ENCODE data around the gene SH2B3.
A peak's percentile ranks its signal among the peaks of the same experiment; 100 is the strongest.

The SH2B3 gene

DNA sequence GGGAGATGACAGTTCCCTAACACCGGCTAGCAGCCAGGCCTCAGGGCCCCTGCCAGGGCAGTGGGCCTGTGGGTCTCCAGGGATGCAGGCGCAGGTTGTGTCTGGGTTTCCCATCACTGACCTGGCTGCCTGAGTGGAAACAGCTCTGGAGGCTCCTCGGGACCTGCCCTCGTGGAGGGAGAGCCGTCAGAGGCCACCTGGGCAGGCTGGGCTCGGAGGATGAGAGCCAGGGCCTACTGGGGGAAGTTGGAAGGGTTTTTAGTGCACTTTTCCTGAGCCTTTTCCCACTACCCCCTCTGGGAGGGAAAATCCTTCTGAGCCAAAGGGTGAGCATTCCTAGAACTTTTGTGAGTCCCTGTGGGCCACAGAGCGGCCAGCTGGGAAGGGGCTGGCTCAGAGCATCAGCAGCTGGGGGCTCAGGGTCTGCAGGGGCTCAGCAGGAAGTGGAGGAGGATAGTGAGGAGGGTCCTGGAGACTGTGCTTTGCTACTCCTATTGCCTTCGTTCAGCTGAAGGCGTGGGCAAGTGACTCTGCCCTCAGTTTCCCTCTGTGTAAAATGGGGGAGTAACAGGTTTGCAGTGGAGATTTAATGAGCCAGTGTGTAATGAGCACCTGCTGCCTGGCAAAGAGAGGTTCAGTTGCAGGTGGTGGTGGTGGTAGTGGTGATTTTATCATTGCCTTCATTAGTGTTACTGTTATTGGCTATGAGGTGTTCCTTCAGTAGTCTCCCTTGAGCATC lies 1.8 kb downstream of the SH2B3 start:
- no peaks in the 10 kb centered on the region for H4K20me1 ChIP-seq (ENCODE audit: insufficient read depth, low read length)
- peak overlapping the region; percentile 77; the same call in 1 of the 2 replicates for H3K4me2 ChIP-seq (ENCODE audit: low read depth, low read length)
- no peak overlapping the region for H3K27ac ChIP-seq (ENCODE audit: low read length)
- DNase-seq = no peak
- H3K9me3 ChIP-seq (replicated peaks; ENCODE audit: insufficient read depth, low read length) = no peaks in the 10 kb centered on the region
- H3K36me3 ChIP-seq (replicated peaks; ENCODE audit: insufficient read depth, low read length) = no peaks in the 10 kb centered on the region
- H3K27me3 ChIP-seq (replicated peaks; ENCODE audit: insufficient read depth, low read length) = no peaks in the 10 kb centered on the region
- H2AFZ ChIP-seq (ENCODE audit: low read length) = no peak overlapping the region
- peaks cover 18% of the 10 kb centered on the region for H3F3A ChIP-seq (ENCODE audit: insufficient read depth, low read length)
- TF ChIP-seq EZH2phosphoT487 (IDR thresholded peaks at IDR 0.05; ENCODE audit: low read length) (no peak), EZH2 (optimal IDR thresholded peaks at IDR 0.05; ENCODE audit: low read depth, low read length) (no peak)
- TF ChIP-seq, protein P1, sequence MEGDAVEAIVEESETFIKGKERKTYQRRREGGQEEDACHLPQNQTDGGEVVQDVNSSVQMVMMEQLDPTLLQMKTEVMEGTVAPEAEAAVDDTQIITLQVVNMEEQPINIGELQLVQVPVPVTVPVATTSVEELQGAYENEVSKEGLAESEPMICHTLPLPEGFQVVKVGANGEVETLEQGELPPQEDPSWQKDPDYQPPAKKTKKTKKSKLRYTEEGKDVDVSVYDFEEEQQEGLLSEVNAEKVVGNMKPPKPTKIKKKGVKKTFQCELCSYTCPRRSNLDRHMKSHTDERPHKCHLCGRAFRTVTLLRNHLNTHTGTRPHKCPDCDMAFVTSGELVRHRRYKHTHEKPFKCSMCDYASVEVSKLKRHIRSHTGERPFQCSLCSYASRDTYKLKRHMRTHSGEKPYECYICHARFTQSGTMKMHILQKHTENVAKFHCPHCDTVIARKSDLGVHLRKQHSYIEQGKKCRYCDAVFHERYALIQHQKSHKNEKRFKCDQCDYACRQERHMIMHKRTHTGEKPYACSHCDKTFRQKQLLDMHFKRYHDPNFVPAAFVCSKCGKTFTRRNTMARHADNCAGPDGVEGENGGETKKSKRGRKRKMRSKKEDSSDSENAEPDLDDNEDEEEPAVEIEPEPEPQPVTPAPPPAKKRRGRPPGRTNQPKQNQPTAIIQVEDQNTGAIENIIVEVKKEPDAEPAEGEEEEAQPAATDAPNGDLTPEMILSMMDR (IDR thresholded peaks at IDR 0.05; ENCODE audit: low read length) = no peak
- H3K9me2 ChIP-seq (replicated peaks; ENCODE audit: insufficient read depth, low read length) = no peaks in the 10 kb centered on the region
- peaks cover 14% of the 10 kb centered on the region for H3K4me1 ChIP-seq (ENCODE audit: low read length)
- peak overlapping the region; percentile 85; the same call in 1 of the 2 replicates for H3K4me3 ChIP-seq (ENCODE audit: low read length)
- peaks cover 47% of the 10 kb centered on the region for H3K79me2 ChIP-seq (ENCODE audit: low read length)
- no peak overlapping the region for H3K9ac ChIP-seq (ENCODE audit: low read length)

DNA sequence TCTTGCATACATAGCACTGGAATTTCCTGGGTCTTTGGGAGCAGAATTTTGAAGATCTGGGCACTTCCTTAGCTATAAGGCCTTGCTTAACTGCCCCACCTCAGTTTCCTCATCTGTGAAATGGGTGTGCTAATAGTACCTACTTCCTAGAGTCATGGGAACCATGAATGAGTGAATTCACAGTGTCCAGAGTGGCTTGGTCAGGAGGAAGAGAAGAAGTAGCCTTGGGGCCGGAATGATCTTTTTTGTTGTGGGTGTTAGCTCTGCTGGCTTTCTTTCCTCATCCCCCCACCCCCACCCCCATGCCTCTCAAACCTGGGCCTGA lies 2.4 kb downstream of the SH2B3 start:
- no peak overlapping the region for H3K27ac ChIP-seq (ENCODE audit: low read length)
- peaks cover 14% of the 10 kb centered on the region for H3F3A ChIP-seq (ENCODE audit: insufficient read depth, low read length)
- DNase-seq = no peak
- H3K4me2 ChIP-seq (ENCODE audit: low read depth, low read length) = no peak overlapping the region
- H2AFZ ChIP-seq (ENCODE audit: low read length) = no peak overlapping the region
- H3K4me3 ChIP-seq (ENCODE audit: low read length) = no peak overlapping the region
- H3K79me2 ChIP-seq (ENCODE audit: low read length) = peaks cover 47% of the 10 kb centered on the region
- TF ChIP-seq EZH2phosphoT487 (IDR thresholded peaks at IDR 0.05; ENCODE audit: low read length) (no peak), EZH2 (optimal IDR thresholded peaks at IDR 0.05; ENCODE audit: low read depth, low read length) (no peak)
- TF ChIP-seq, protein P1 (IDR thresholded peaks at IDR 0.05; ENCODE audit: low read length) = no peak
- H3K27me3 ChIP-seq (replicated peaks; ENCODE audit: insufficient read depth, low read length) = no peaks in the 10 kb centered on the region
- H4K20me1 ChIP-seq (ENCODE audit: insufficient read depth, low read length) = no peaks in the 10 kb centered on the region
- H3K9me2 ChIP-seq (replicated peaks; ENCODE audit: insufficient read depth, low read length) = no peaks in the 10 kb centered on the region
- no peaks in the 10 kb centered on the region for H3K36me3 ChIP-seq (replicated peaks; ENCODE audit: insufficient read depth, low read length)
- H3K9ac ChIP-seq (ENCODE audit: low read length) = no peak overlapping the region
- no peaks in the 10 kb centered on the region for H3K9me3 ChIP-seq (replicated peaks; ENCODE audit: insufficient read depth, low read length)
- H3K4me1 ChIP-seq (ENCODE audit: low read length) = peaks cover 14% of the 10 kb centered on the region

DNA sequence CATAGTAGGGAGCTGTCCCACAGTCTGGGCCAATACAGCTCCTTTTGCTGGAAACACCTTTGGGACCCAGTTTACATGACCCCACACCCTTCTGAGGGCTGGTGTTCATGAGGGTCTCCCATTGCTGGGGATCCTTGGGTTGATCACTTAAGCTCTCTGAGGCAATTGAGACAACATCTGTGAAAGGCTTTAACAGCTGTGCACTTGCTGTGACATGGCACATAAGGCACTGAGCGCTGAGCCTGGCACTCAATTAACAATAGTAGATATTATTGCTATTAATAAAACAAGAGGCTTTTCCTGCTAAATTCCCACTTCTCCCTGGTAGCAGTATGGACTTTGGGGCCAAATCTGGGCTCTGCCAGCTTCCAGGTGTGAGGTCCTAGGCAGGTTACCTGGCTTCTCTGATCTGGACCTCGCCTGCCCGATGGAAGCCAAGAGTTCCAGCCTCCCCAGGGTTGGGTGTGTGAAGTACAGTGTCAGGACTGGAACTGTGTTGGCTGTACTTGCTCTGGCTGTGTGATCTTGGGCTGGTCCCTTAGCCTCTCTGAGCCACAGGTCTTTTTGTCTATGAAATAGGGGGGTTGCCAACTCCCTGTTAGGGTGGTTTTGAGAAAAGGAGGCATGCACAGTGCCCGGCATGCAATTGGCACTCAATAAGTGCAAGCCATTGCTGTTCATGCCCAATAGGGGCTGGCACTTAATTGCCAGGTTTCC lies 3.1 kb downstream of the SH2B3 start:
- TF ChIP-seq, protein P1 (IDR thresholded peaks at IDR 0.05; ENCODE audit: low read length) = no peak
- TF ChIP-seq EZH2phosphoT487 (IDR thresholded peaks at IDR 0.05; ENCODE audit: low read length) (no peak), EZH2 (optimal IDR thresholded peaks at IDR 0.05; ENCODE audit: low read depth, low read length) (no peak)
- no peak for DNase-seq
- Histone ChIP-seq H3K36me3 (replicated peaks; ENCODE audit: insufficient read depth, low read length) (no peaks in the 10 kb centered on the region), H3K9ac (ENCODE audit: low read length) (no peak overlapping the region), H3K27me3 (replicated peaks; ENCODE audit: insufficient read depth, low read length) (no peaks in the 10 kb centered on the region), H4K20me1 (ENCODE audit: insufficient read depth, low read length) (no peaks in the 10 kb centered on the region), H3K27ac (ENCODE audit: low read length) (no peak overlapping the region), H3K4me1 (ENCODE audit: low read length) (peaks cover 10% of the 10 kb centered on the region), H3F3A (ENCODE audit: insufficient read depth, low read length) (peaks cover 10% of the 10 kb centered on the region; the same call in 1 of the 2 replicates), H3K9me3 (replicated peaks; ENCODE audit: insufficient read depth, low read length) (no peaks in the 10 kb centered on the region), H3K4me3 (ENCODE audit: low read length) (no peak overlapping the region), H3K4me2 (ENCODE audit: low read depth, low read length) (no peak overlapping the region), H3K79me2 (ENCODE audit: low read length) (peaks cover 53% of the 10 kb centered on the region), H2AFZ (ENCODE audit: low read length) (no peak overlapping the region), H3K9me2 (replicated peaks; ENCODE audit: insufficient read depth, low read length) (no peaks in the 10 kb centered on the region)
